Lower leg skin (tissue), 4 donors: ENCODE data around the gene RELT. TPM values are rescaled to one million over a fixed set of nuclear protein-coding genes. Genes with fewer than 3 reads are reported as not detected.
A peak's percentile ranks its signal among the peaks of the same experiment; 100 is the strongest.

Experiments used
- DNase-seq, 2 donors: peaks; one replicate each; pipeline ENCODE4 v3.0.0-alpha.2; 2019; ENCODE audit warnings: low spot score in 2 of 2
- H3K4me3 ChIP-seq: fragments of 200-600 bp; sonication (generic); 2 replicates; pipeline ENCODE4 v1.5.1; 2017; ENCODE audit warnings: mild to moderate bottlenecking, low read depth; ENCODE audit not compliant: poor library complexity, severe bottlenecking
- CTCF ChIP-seq, 3 donors: fragments of 450-650 bp; IDR thresholded peaks; one replicate each; pipeline ENCODE4 v1.5.1; 2016; ENCODE audit warnings: antibody characterized with exemption in 3 of 3, mild to moderate bottlenecking in 3 of 3, moderate library complexity in 2 of 3
- POLR2A ChIP-seq, 2 donors: fragments of 450-650 bp; IDR thresholded peaks; one replicate each; pipeline ENCODE4 v1.6.1; 2016 to 2017; ENCODE audit warnings: antibody characterized with exemption in 2 of 2, mild to moderate bottlenecking in 1 of 2, moderate library complexity in 1 of 2
- WGBS, 2 donors: methylation state at CpG; one replicate each; pipeline ENCODE4 v1.1.5; 2018; 5-methylcytosine and 5-hydroxymethylcytosine counted together
- intact Hi-C: fragments of 100-400 bp; cut with DNase I; formaldehyde crosslinking; loops from one replicate; pipeline ENCODE4 v1.15.0; 2023; ENCODE audit warnings: low total_unique reads
- total RNA-seq, 4 donors: library from RNA; depleted of rRNA; stranded (reverse); fragments of >200 nt; gene quantifications; one replicate each; pipeline ENCODE4 v1.1.0, GENCODE V29; 2016

The RELT gene
- total RNA-seq, 4 donors from 2014 or later: 2.1 to 4.8 (median 4.4) TPM

GRCh38 chr11:73376803-73377629, 817 bp downstream of the RELT start:
- no peak for DNase-seq
- TF ChIP-seq CTCF (IDR thresholded peaks at IDR 0.05) (peak in 1 of 3 donors; percentile 27), POLR2A (IDR thresholded peaks at IDR 0.05) (no peak)
- 10 to 12% methylated on average over 30 to 33 of the region's 56 CpGs for WGBS, 2 donors
- peak overlapping the region; percentile 54 for H3K4me3 ChIP-seq
- intact Hi-C loops: no loop called here

GRCh38 chr11:73379189-73379880, 3.1 kb downstream of the RELT start:
- H3K4me3 ChIP-seq: no peak overlapping the region
- DNase-seq: no peak

GRCh38 chr11:73380331-73380730, 4.1 kb downstream of the RELT start:
- DNase-seq: no peak
- 88 to 94% methylated on average over 6 to 7 of the region's 7 CpGs for WGBS, 2 donors
- H3K4me3 ChIP-seq: no peak overlapping the region
- TF ChIP-seq POLR2A (IDR thresholded peaks at IDR 0.05): no peak
- TF ChIP-seq CTCF (IDR thresholded peaks at IDR 0.05): no peak
- intact Hi-C loops: loop anchor here (10.0 kb wide), 1 partner anchor 76 kb away; the partner anchor contains the start of gene ARHGEF17

More at GRCh38 chr11:73379189-73379880, 3.1 kb downstream of the RELT start:
- TF ChIP-seq POLR2A (IDR thresholded peaks at IDR 0.05) (no peak), CTCF (IDR thresholded peaks at IDR 0.05) (no peak)
- WGBS, 2 donors: 80 to 86% methylated on average over 10 of the region's 10 CpGs
- intact Hi-C loops: no loop called here

DNA sequence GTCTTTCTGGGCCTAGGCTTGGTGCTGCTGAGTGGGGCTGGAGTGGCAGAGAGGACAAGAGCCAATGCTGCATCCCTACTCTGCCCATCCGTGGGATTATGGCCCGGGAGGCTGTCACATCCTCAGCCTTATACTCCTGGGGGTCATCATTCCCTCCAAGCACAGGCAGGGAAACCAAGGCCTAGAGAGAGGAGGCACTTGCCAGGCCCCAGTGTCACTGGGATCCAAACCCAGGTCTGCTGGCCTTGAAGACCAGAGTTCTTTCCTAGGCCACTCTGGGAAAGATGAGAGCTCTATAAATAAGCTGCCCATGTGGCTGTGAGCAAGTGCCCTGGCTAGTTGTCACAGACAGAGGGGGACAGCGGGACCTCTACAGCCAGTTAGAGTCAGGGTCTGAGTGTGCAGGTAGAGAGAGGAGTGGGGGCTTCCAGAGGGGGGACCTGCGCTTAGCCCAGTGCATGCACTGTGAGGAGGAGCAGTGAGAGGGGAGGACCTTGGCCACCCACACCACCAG, 4.8 kb downstream of the RELT start:
- H3K4me3 ChIP-seq: no peak overlapping the region
- intact Hi-C loops: loop anchor here (10.0 kb wide), 1 partner anchor 76 kb away; the partner anchor contains the start of gene ARHGEF17
- TF ChIP-seq POLR2A (IDR thresholded peaks at IDR 0.05) (no peak), CTCF (IDR thresholded peaks at IDR 0.05) (no peak)
- DNase-seq: no peak
- WGBS, 2 donors: 92 to 98% methylated on average over 4 of the region's 4 CpGs

DNA sequence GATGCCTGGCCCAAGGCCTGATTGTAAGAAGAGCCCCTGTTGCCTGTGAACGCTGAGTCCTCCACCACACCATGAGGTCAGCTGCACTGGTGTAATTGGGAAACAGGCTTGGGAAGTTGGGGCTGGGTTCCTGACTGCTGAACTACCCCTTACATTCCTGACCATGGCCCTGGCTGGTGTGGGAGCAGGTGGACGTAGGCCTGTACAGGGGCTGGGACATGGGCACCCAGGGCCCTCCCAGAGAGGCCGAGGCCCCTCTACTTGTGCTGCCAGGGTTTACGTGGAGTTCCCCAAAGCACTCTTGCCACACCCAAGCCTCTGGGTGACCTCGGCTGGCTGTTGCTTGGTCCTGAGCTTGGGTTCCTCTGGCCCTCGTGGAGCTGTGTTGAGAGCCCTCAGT, 5.4 kb downstream of the RELT start:
- intact Hi-C loops: loop anchor here (10.0 kb wide), 1 partner anchor 77 kb away; the partner anchor contains the start of gene ARHGEF17
- no peak overlapping the region for H3K4me3 ChIP-seq
- TF ChIP-seq CTCF (IDR thresholded peaks at IDR 0.05) (no peak), POLR2A (IDR thresholded peaks at IDR 0.05) (no peak)
- DNase-seq: no peak
- WGBS, 2 donors: 59 to 86% methylated on average over 2 to 5 of the region's 6 CpGs
